Loucy (cell line): ENCODE data around the gene DOP1A.

Source experiments
- H2AFZ ChIP-seq: fragments of 200-600 bp; sonication (generic); 2 replicates; pipeline ENCODE4 v1.6.0; 2016; ENCODE audit warnings: antibody characterized with exemption, mild to moderate bottlenecking, low read length, moderate library complexity
- H3F3A ChIP-seq: fragments of 200-600 bp; 2 replicates; pipeline ENCODE4 v1.6.0; 2016; ENCODE audit warnings: antibody characterized with exemption, low read depth, mild to moderate bottlenecking
- H3K27me3 ChIP-seq: fragments of 200-600 bp; sonication (generic); 2 replicates; pipeline ENCODE4 v1.6.1; 2014; ENCODE audit warnings: low read length, mild to moderate bottlenecking; ENCODE audit not compliant: insufficient read depth, poor library complexity, severe bottlenecking
- H3K36me3 ChIP-seq: fragments of 200-600 bp; sonication (generic); 2 replicates; pipeline ENCODE4 v1.6.1; 2016; ENCODE audit warnings: low read length; ENCODE audit not compliant: insufficient read depth
- H3K4me1 ChIP-seq: fragments of 200-600 bp; sonication (generic); 2 replicates; pipeline ENCODE4 v1.5.1; 2014; ENCODE audit warnings: low read length, mild to moderate bottlenecking; ENCODE audit not compliant: insufficient read depth, poor library complexity, severe bottlenecking
- H3K4me2 ChIP-seq: fragments of 200-600 bp; sonication (generic); 2 replicates; pipeline ENCODE4 v1.6.0; 2014; ENCODE audit warnings: antibody characterized with exemption, low read length, low read depth, mild to moderate bottlenecking; ENCODE audit not compliant: poor library complexity, severe bottlenecking
- H3K4me3 ChIP-seq: fragments of 200-600 bp; sonication (generic); 2 replicates; pipeline ENCODE4 v1.5.1; 2014; ENCODE audit warnings: low read length, mild to moderate bottlenecking, mixed read lengths; ENCODE audit not compliant: poor library complexity, severe bottlenecking
- H3K79me2 ChIP-seq: fragments of 200-600 bp; sonication (generic); 2 replicates; pipeline ENCODE4 v1.6.1; 2014; ENCODE audit warnings: low read length; ENCODE audit not compliant: insufficient read depth
- H3K9ac ChIP-seq: fragments of 200-600 bp; sonication (generic); 2 replicates; pipeline ENCODE4 v1.6.0; 2014; ENCODE audit warnings: mild to moderate bottlenecking, low read depth, low read length, moderate library complexity; ENCODE audit not compliant: poor library complexity, severe bottlenecking
- H3K9me2 ChIP-seq: fragments of 200-600 bp; sonication (generic); replicated peaks from 2 replicates; pipeline ENCODE4 v1.6.1; 2016; ENCODE audit warnings: low read depth, low read length, mixed read lengths
- H3K9me3 ChIP-seq: fragments of 200-600 bp; sonication (generic); 2 replicates; pipeline ENCODE4 v1.6.1; 2014; ENCODE audit warnings: mild to moderate bottlenecking, antibody characterized with exemption, low read length, low read depth; ENCODE audit not compliant: insufficient read depth
- H4K20me1 ChIP-seq: fragments of 200-600 bp; sonication (generic); 2 replicates; pipeline ENCODE4 v1.6.0; 2014; ENCODE audit warnings: antibody characterized with exemption, low read length, mild to moderate bottlenecking; ENCODE audit not compliant: insufficient read depth, poor library complexity, severe bottlenecking
- EZH2phosphoT487 ChIP-seq: fragments of 200-600 bp; IDR thresholded peaks from 2 replicates; pipeline ENCODE4 v1.6.1; 2018; ENCODE audit warnings: antibody characterized with exemption, mild to moderate bottlenecking, moderate library complexity, borderline replicate concordance
- TF ChIP-seq, protein P1 (sequence below): fragments of 200-600 bp; sonication (generic); conservative IDR thresholded peaks from 2 replicates; pipeline ENCODE4 v1.5.1; 2014; ENCODE audit warnings: mild to moderate bottlenecking, antibody characterized with exemption, low read length

The DOP1A gene

DNA sequence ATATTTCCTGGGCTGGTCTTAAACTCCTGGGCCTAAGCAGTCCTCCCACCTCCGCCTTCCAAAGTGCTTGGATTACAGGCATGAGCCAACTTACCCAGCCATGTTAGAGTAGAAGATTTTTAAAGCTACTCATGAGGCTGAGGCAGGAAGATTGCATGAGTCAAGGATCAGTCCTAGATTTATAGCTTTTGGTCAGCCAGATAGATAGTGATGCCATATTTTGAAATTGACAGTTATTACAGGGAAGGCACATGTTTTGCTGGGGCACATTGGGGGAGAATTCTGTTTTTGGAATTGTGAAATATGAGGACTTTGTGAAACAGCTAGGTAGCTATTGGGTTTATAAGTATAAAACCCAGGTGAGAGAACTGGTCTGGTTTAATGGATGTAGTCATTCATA lies 40.9 kb downstream of the DOP1A start:
- no peaks in the 10 kb centered on the region for H3F3A ChIP-seq
- no peaks in the 10 kb centered on the region for H3K9me2 ChIP-seq
- TF ChIP-seq EZH2phosphoT487: no peak
- TF ChIP-seq, protein P1, sequence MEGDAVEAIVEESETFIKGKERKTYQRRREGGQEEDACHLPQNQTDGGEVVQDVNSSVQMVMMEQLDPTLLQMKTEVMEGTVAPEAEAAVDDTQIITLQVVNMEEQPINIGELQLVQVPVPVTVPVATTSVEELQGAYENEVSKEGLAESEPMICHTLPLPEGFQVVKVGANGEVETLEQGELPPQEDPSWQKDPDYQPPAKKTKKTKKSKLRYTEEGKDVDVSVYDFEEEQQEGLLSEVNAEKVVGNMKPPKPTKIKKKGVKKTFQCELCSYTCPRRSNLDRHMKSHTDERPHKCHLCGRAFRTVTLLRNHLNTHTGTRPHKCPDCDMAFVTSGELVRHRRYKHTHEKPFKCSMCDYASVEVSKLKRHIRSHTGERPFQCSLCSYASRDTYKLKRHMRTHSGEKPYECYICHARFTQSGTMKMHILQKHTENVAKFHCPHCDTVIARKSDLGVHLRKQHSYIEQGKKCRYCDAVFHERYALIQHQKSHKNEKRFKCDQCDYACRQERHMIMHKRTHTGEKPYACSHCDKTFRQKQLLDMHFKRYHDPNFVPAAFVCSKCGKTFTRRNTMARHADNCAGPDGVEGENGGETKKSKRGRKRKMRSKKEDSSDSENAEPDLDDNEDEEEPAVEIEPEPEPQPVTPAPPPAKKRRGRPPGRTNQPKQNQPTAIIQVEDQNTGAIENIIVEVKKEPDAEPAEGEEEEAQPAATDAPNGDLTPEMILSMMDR: no peak
- H3K4me1 ChIP-seq: no peaks in the 10 kb centered on the region
- H3K4me3 ChIP-seq: no peak overlapping the region
- H3K36me3 ChIP-seq: peaks cover 18% of the 10 kb centered on the region; the same call in 1 of the 2 replicates
- H4K20me1 ChIP-seq: no peaks in the 10 kb centered on the region
- no peaks in the 10 kb centered on the region for H3K9me3 ChIP-seq
- no peak overlapping the region for H2AFZ ChIP-seq
- no peak overlapping the region for H3K4me2 ChIP-seq
- no peaks in the 10 kb centered on the region for H3K27me3 ChIP-seq
- H3K9ac ChIP-seq: no peak overlapping the region
- H3K79me2 ChIP-seq: no peaks in the 10 kb centered on the region

DNA sequence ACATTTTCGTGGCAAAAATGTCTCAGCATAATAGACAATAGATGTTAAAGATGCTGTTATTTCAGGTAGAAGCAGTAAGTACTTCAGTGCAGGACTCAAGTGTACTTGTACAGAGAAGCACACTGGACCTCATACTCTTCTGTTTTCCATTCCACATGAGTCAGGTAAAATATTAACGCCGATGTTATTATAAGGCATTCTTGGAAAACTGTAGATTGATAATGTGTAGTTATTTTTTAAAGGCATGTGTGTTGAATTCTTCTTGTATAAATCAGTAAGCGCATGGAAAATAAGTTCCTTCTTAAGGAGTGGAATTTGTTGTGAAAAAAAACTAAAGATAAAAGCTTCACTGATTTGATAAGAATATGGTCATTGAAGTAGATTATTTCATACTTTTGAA lies 45.8 kb downstream of the DOP1A start:
- H3K79me2 ChIP-seq: no peaks in the 10 kb centered on the region
- no peaks in the 10 kb centered on the region for H3F3A ChIP-seq
- H3K4me2 ChIP-seq: no peak overlapping the region
- H4K20me1 ChIP-seq: no peaks in the 10 kb centered on the region
- H3K4me1 ChIP-seq: no peaks in the 10 kb centered on the region
- H3K27me3 ChIP-seq: no peaks in the 10 kb centered on the region
- H3K9me3 ChIP-seq: no peaks in the 10 kb centered on the region
- no peak overlapping the region for H3K9ac ChIP-seq
- H3K9me2 ChIP-seq: no peaks in the 10 kb centered on the region
- TF ChIP-seq, protein P1: no peak
- H2AFZ ChIP-seq: no peak overlapping the region
- H3K4me3 ChIP-seq: no peak overlapping the region
- H3K36me3 ChIP-seq: peaks cover 22% of the 10 kb centered on the region; the same call in 1 of the 2 replicates

DNA sequence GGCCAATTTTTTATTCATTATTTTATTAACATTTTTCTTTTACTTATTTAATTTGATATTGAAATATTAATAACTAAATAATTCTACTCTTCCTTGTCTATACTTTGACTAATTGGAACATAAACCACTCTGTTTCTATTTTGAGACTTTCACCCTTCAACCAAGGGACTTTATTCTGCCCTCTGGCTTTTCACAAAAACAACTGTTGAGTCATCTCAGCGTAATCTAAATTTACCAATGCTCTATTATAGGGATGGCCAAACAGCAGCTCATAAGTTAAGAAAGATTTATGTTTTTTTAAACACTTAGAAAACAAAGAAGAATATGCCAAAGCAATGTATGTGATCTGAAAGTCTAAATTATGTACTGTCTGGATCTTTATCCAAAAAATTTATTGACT lies 46.7 kb downstream of the DOP1A start:
- H3K4me1 ChIP-seq: no peaks in the 10 kb centered on the region
- H3K9ac ChIP-seq: no peak overlapping the region
- no peaks in the 10 kb centered on the region for H3K79me2 ChIP-seq
- H3F3A ChIP-seq: no peaks in the 10 kb centered on the region
- peaks cover 20% of the 10 kb centered on the region; the same call in 1 of the 2 replicates for H3K36me3 ChIP-seq
- H4K20me1 ChIP-seq: no peaks in the 10 kb centered on the region
- no peaks in the 10 kb centered on the region for H3K9me3 ChIP-seq
- H3K4me3 ChIP-seq: no peak overlapping the region
- no peak overlapping the region for H2AFZ ChIP-seq
- no peak for TF ChIP-seq EZH2phosphoT487
- TF ChIP-seq, protein P1: no peak
- H3K9me2 ChIP-seq: no peaks in the 10 kb centered on the region
- H3K4me2 ChIP-seq: no peak overlapping the region
- H3K27me3 ChIP-seq: no peaks in the 10 kb centered on the region
